Upper lobe of left lung (tissue), 6 donors: Measurements from ENCODE around the gene CYSRT1. TPM values are rescaled to one million over a fixed set of nuclear protein-coding genes. Genes with fewer than 3 reads are reported as not detected.

ENCODE experiments used
- ATAC-seq, 2 donors: fragments of 200-7000 bp; cut with Tn5 transposase; one replicate each; pipeline ENCODE4 v1.9.1; 2022; ENCODE audit warnings: mild to moderate bottlenecking in 2 of 2, moderate library complexity in 2 of 2; ENCODE audit not compliant: low FRiP score in 2 of 2
- DNase-seq, 2 donors: peaks; one replicate each; pipeline ENCODE4 v3.0.0-alpha.2; 2019 to 2020
- H3K27ac ChIP-seq, 4 donors: fragments of 200-600 bp; sonication (generic); one replicate each; pipeline ENCODE4 v1.5.1; 2016 to 2019
- H3K27me3 ChIP-seq, 4 donors: fragments of 200-600 bp; sonication (generic); one replicate each; pipeline ENCODE4 v1.5.1; 2017 to 2019
- H3K36me3 ChIP-seq, 4 donors: fragments of 200-600 bp; sonication (generic); one replicate each; pipeline ENCODE4 v1.5.1; 2016 to 2019
- H3K4me1 ChIP-seq, 4 donors: fragments of 200-600 bp; sonication (generic); one replicate each; pipeline ENCODE4 v1.5.1; 2018 to 2019
- H3K4me3 ChIP-seq, 4 donors: fragments of 200-600 bp; sonication (generic); one replicate each; pipeline ENCODE4 v1.5.1; 2017 to 2019; ENCODE audit warnings: mild to moderate bottlenecking in 2 of 4, moderate library complexity in 1 of 4
- H3K9me3 ChIP-seq, 4 donors: fragments of 200-600 bp; sonication (generic); one replicate each; pipeline ENCODE4 v1.5.1; 2018 to 2019
- CTCF ChIP-seq, 6 experiments: fragments of 450-650 bp in 4 of 6; fragments of 200-600 bp in 2 of 6; sonication (generic) in 2 of 6; IDR thresholded peaks; one replicate each; pipeline ENCODE4 v1.5.1; 2016 to 2019; ENCODE audit warnings: antibody characterized with exemption in 6 of 6
- EP300 ChIP-seq, 4 donors: sonication (generic); formaldehyde crosslinking; IDR thresholded peaks; one replicate each; pipeline ENCODE4 v1.5.1; 2017; ENCODE audit warnings: antibody characterized with exemption in 4 of 4, control low read depth in 2 of 4
- POLR2A ChIP-seq, 4 donors: fragments of 450-650 bp; IDR thresholded peaks; one replicate each; pipeline ENCODE4 v1.5.1; 2016 to 2017; ENCODE audit warnings: antibody characterized with exemption in 4 of 4, mild to moderate bottlenecking in 2 of 4
- POLR2AphosphoS5 ChIP-seq, 2 donors: sonication (generic); formaldehyde crosslinking; IDR thresholded peaks; one replicate each; pipeline ENCODE4 v1.5.1; 2017; ENCODE audit warnings: antibody characterized with exemption in 2 of 2
- WGBS, 2 donors: methylation state at CpG; one replicate each; pipeline ENCODE4 v1.1.5; 2017 to 2018; 5-methylcytosine and 5-hydroxymethylcytosine counted together
- total RNA-seq, 6 donors: library from RNA; depleted of rRNA in 4 of 6; stranded (reverse); fragments of >200 nt in 4 of 6; gene quantifications; one replicate each; pipeline versions ENCODE4 v1.1.0 to v1.2.1, GENCODE V29; 2016 to 2021
- donor health status: DM: no; HTN: no; CAD: no; lungs with moderate emphysema.
- donor health status: DM: no; HTN: yes; CAD: no; lungs with severe emphysema.

CYSRT1 gene
- total RNA-seq, 6 donors from 2014 or later = 0.20 to 2.0 (median 0.97) TPM; not detected in 1

DNA sequence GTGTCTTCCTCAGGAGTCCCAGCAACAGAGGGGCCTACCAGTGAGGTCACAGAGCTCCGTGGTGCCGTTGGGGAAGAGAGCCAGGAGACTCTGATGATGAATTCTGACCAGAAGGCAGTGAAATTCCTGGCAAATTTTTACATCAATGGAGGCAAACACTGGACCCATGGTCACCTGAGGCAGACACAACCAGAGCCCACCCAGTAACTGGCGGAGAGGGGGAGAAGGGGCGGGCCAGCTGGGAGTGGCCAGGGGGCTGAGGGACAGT, 26.2 kb downstream of the CYSRT1 start, which contains the start of gene STPG3:
Gene STPG3, plus strand, starts transcription at position 93 of the 268 bp plus-strand sequence. Its CDS starts 1 bp downstream, at position 94.
- no peak within 1 kb of the TSS for H3K27ac ChIP-seq
- no peak for TF ChIP-seq CTCF (IDR thresholded peaks at IDR 0.05)
- TF ChIP-seq POLR2AphosphoS5 (IDR thresholded peaks at IDR 0.05) = no peak
- TF ChIP-seq EP300 (IDR thresholded peaks at IDR 0.05) = no peak
- TF ChIP-seq POLR2A (IDR thresholded peaks at IDR 0.05) = no peak
- H3K4me1 ChIP-seq = peaks cover 12 to 29% (median 18%) of the 10 kb centered on the region in 4 donors
- DNase-seq (no peak), ATAC-seq (no peak)
- H3K36me3 ChIP-seq = no peaks in the 10 kb centered on the region
- no peak within 1 kb of the TSS for H3K4me3 ChIP-seq
- no peaks in the 10 kb centered on the region for H3K27me3 ChIP-seq
- WGBS, 2 donors = 83 to 86% methylated on average over 3 to 4 of the region's 4 CpGs
- no peaks in the 10 kb centered on the region for H3K9me3 ChIP-seq

- no peaks in the 10 kb centered on the region for H3K27me3 ChIP-seq
- no peak overlapping the region for H3K4me3 ChIP-seq
- H3K9me3 ChIP-seq = no peaks in the 10 kb centered on the region
- TF ChIP-seq POLR2AphosphoS5 (IDR thresholded peaks at IDR 0.05) (no peak), POLR2A (IDR thresholded peaks at IDR 0.05) (no peak), EP300 (IDR thresholded peaks at IDR 0.05) (no peak), CTCF (IDR thresholded peaks at IDR 0.05) (no peak)
- peaks cover 0 to 5% (median 3%) of the 10 kb centered on the region in 4 donors for H3K36me3 ChIP-seq
- no peak for ATAC-seq
- peak in 1 of 2 donors; percentile 74 for DNase-seq
- H3K27ac ChIP-seq = no peak overlapping the region
- 88 to 92% methylated on average over 11 to 22 of the region's 22 CpGs for WGBS, 2 donors
- H3K4me1 ChIP-seq = peaks cover 18 to 35% (median 24%) of the 10 kb centered on the region in 4 donors
Measured at GRCh38 chr9:137251490-137252268, 26.7 kb downstream of the CYSRT1 start.

GRCh38 chr9:137252555-137253506, 27.9 kb downstream of the CYSRT1 start:
- DNase-seq (peak in 1 of 2 donors; percentile 80), ATAC-seq (no peak)
- no peak overlapping the region for H3K27ac ChIP-seq
- no peaks in the 10 kb centered on the region for H3K27me3 ChIP-seq
- H3K4me3 ChIP-seq = no peak overlapping the region
- H3K4me1 ChIP-seq = peaks cover 23 to 34% (median 25%) of the 10 kb centered on the region in 4 donors
- peaks cover 0 to 14% (median 9%) of the 10 kb centered on the region in 4 donors for H3K36me3 ChIP-seq
- no peaks in the 10 kb centered on the region for H3K9me3 ChIP-seq
- WGBS, 2 donors = 91 to 98% methylated on average over 17 to 33 of the region's 35 CpGs
- no peak for TF ChIP-seq CTCF (IDR thresholded peaks at IDR 0.05)
- TF ChIP-seq POLR2AphosphoS5 (IDR thresholded peaks at IDR 0.05) = no peak
- TF ChIP-seq EP300 (IDR thresholded peaks at IDR 0.05) = no peak
- no peak for TF ChIP-seq POLR2A (IDR thresholded peaks at IDR 0.05)

GRCh38 chr9:137253717-137254623, 29.0 kb downstream of the CYSRT1 start:
- TF ChIP-seq EP300 (IDR thresholded peaks at IDR 0.05) (no peak), POLR2AphosphoS5 (IDR thresholded peaks at IDR 0.05) (no peak), POLR2A (IDR thresholded peaks at IDR 0.05) (no peak), CTCF (IDR thresholded peaks at IDR 0.05) (no peak)
- Histone ChIP-seq H3K36me3 (peaks cover 2 to 23% (median 15%) of the 10 kb centered on the region in 4 donors), H3K4me1 (peaks cover 23 to 30% (median 25%) of the 10 kb centered on the region in 4 donors), H3K27me3 (no peaks in the 10 kb centered on the region), H3K27ac (peak overlapping the region; percentile 57 to 92 (median 80)), H3K4me3 (peak overlapping the region; percentile 64 to 100 (median 100)), H3K9me3 (no peaks in the 10 kb centered on the region)
- WGBS, 2 donors = 53 to 68% methylated on average over 6 to 21 of the region's 21 CpGs
- ATAC-seq (no peak), DNase-seq (peak in 1 of 2 donors; percentile 71)
